HG02981 (cell line): ENCODE results near the gene MRPS6.

Source experiments
- ATAC-seq: cut with Tn5 transposase; IDR thresholded peaks from one replicate; pipeline ENCODE4 v1.9.1; 2021; ENCODE audit warnings: mild to moderate bottlenecking, moderate library complexity; ENCODE audit not compliant: unreplicated experiment

Gene MRPS6

GRCh38 chr21:34097442-34097841 lies 24.1 kb downstream of the MRPS6 start:
- no peak for ATAC-seq

GRCh38 chr21:34100337-34100736 lies 27.0 kb downstream of the MRPS6 start:
- no peak for ATAC-seq

DNA sequence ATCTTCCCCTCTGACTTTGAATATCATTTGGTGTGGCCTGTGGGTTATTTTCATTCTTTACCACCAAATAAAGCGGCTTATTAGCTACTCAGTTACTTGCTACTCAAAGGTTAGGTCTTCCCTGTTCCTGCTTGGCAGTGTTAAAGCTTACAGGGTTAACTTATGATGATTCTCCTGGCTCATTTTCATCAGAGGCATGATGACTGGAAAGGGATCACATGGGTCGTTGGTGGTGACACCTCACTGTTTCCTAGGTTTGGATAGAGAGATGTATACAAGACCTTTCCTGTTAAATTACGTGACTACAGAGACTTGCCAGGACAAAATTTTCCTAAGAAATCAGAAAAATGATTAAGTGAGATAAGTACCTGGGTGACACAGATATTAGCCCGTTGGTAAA lies 27.4 kb downstream of the MRPS6 start:
- no peak for ATAC-seq

GRCh38 chr21:34105947-34106541 lies 32.7 kb downstream of the MRPS6 start:
- ATAC-seq, result no peak

DNA sequence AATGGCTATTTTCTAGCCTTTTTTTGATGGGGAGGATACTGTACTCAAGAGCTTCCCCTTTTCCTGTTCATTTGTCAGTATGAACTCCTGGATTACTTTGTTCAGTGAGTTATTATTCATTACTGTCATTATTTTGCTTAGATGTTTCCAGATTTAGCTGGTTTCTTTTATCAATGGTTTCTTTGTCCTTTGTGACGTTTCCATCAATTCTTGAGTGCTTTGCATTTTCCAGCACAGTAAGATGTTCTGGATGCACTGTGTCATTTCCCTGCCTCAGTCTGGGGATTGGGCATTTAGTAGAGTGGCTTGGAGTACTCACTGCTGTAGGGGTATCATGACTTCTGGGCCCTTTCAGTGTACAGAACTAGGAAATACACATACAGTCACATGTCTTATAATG lies 34.2 kb downstream of the MRPS6 start:
- no peak for ATAC-seq

- no peak for ATAC-seq
Observed at GRCh38 chr21:34109075-34109474, 35.7 kb downstream of the MRPS6 start.

DNA sequence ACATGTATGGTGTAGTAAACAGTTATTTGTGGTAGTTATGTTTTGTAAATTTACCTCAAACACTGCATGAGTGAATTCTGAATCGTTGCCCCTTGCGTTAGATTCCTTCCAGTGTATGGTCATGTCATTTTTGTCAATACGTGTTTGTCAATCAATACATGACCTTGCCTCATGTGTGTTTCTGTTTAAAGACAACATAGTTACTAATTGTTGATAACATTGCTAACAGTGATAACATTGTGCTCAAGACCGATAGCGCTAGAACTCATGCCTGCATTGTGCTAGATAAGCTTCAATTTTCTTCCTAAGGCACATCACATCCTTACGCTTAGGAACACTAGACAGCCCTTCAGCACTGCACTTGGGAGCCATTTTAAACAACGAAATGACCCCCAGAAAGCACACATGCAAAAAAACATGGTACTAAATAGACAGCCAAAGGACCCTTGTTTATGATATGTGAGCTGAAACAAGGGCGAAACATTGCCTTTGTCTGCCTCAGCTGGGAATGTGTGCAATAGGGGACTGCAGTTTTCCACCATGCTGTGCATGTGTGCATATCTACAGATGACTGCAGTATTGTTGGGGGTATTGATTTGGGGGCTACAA lies 37.3 kb downstream of the MRPS6 start:
- no peak for ATAC-seq

GRCh38 chr21:34112316-34113033 lies 39.1 kb downstream of the MRPS6 start:
- ATAC-seq, result no peak

DNA sequence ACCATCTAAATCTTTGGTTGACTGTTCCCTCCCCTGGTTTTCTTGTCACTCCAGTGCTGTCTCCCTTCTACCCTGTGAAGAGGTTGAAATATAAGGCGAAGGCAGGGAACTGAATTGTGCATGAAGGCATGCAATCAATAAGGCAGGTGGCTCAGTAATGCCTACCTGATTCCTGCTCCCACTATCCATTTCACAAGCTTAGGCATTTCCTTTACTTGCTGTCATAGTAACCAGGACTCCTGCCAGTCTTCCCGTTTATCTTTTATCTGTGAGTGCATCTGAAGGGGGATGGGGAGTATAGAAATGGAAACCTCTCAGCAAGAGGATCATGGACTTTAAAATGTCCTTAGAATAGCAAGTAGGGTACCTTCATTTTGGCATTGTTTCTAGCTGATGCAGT lies 40.5 kb downstream of the MRPS6 start:
- no peak for ATAC-seq

DNA sequence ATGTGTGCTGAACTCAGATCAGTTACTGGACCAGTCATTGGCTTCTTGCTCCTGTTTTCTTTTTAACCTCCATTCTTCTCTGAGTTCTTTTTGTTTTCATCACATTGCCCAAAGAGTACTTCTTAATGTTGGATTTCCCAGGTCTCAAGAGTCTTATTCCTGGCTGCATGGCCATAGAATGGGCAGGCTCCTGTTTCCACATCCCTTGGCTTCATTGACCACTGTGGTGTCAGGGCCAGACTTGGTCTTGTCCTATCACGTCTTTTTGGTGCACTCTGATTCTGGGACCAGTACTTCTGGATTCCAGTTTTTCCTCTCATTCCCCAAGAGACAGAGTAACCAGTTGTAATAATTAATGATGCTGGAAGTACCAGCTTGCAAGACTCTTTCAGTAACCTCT lies 41.8 kb downstream of the MRPS6 start:
- no peak for ATAC-seq

GRCh38 chr21:34116569-34116968 lies 43.2 kb downstream of the MRPS6 start:
- no peak for ATAC-seq

DNA sequence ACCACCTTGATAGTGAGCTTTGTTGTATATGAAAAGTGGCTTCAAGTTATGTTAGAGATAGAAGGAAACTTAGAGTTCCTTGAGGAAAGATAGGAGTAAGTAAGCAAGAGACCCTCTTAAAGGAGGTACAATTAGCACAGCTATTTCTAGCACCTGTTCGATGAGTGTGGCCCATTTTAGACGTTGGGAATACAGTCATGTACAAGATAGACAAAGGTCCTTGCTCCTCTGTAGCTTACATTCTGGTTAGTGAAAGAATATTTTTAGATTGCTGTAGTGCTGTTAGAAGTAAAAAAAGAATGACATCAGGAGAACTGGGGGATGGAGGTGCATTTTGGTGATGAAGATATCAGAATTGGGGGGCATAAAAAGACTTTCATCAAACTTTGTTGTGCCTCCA lies 47.5 kb downstream of the MRPS6 start:
- no peak for ATAC-seq

- no peak for ATAC-seq
Observed at GRCh38 chr21:34122047-34122446, 48.7 kb downstream of the MRPS6 start.

DNA sequence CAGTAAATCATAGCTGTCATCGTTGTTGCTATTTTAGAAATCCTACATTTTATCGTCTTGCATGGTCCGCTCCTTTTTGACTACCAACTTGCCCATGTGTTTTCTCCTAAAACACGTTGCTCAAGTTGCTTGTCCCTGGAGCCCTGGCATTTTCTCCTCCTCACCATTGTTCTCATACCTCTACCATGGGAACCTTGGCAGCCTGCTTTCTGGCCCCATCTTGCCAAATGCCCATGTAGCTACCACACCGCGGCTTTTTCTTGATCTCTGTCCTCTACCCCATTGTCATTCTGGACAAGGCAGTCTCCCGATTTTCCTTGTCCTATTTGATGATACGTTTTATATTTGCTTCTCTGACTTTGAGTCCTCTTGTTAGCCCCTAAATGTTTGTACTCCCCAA lies 50.2 kb downstream of the MRPS6 start:
- ATAC-seq, result no peak

GRCh38 chr21:34126269-34126668 lies 52.9 kb downstream of the MRPS6 start:
- no peak for ATAC-seq

DNA sequence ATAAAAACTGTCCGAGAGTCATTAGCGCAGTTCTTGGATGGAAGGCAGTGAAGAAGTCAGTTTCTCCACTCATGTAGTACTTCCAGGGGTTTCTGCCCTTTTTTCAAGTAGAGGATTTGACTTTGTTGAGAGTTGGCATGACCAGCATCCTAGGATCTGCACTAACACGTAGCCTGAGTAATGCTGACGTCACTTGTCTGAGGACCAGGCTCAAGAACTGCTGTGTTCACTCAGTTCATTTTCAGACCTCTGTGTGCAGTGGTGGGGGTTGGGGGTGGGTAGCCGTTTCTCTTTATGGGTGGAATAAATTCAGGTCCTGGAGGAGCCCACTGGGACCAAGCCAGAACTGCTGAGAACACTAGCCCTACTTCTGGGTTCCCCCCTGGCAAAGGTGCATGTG lies 53.3 kb downstream of the MRPS6 start:
- no peak for ATAC-seq

- no peak for ATAC-seq
Observed at GRCh38 chr21:34128124-34128523, 54.7 kb downstream of the MRPS6 start.

DNA sequence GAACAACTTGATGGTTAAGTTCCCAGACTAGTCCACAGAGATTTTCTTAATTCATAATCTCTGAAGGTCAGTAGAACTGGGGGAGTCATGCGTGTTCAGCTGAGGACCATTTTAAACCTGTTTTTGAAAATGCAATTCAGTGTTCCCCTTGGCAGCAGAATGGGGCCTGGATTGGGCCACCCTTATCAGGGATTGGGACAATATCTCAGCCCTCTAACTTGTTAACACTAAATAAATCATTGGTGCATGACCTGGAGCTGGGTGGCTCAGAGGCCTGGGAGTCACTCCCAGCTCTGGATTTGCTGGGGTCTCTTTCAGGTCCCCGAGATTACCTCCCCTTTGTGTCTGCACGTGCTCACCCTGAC lies 55.3 kb downstream of the MRPS6 start:
- no peak for ATAC-seq

DNA sequence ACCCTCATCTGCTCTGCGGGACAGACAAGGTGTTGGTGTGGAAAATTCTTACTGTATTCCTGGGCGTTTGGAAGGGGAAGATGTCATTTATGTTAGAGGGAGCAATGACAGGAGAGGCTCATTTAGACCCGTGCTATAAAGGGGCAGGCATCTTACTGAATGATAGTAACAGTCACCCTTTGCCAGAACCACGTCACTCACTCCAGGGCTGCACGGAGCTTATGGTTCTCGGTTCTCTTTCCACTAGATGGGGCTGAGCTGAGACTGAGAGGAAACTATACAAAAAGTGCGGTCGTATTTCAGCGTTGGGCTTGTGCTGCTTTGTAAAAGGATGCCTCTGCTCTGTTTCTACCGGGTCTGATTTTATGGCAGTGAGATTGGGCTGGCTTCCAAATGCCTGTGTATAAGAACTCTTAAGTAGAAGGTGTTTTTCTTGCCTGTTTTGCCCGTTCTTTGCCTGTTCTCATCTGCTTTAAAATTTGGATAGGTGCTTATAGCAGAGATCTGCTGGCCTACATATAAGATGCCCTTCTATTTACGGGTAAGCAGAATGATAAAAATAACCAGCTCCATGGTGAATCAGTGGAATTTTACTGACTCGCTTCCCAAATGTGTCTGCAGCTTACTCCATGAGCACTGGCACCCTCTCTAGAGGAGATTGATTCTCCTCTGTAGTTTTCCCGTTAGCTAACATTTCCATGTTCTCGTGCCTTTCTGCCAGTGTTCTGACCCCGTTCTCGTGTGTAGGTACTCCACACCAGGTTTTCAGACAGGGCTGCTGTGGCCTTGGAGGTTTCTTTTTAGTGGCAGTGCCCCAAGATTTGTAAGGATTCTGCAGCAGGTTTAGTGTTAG lies 55.9 kb downstream of the MRPS6 start:
- ATAC-seq, result no peak

GRCh38 chr21:34129901-34130715 lies 56.7 kb downstream of the MRPS6 start:
- ATAC-seq, result no peak

GRCh38 chr21:34130716-34130985 lies 57.3 kb downstream of the MRPS6 start:
- ATAC-seq, result no peak
